HEK293T (cell line): ENCODE measurements around the gene SAV1.

Source experiments
- CTCF ChIA-PET: fragments of 350-600 bp; formaldehyde crosslinking; extraction: SDS; loops from one replicate; lab custom pipeline; 2021; ENCODE audit warnings: antibody characterized with exemption, inconsistent platforms; lab: Yijun Ruan, JAX
- POLR2A ChIA-PET: fragments of 350-600 bp; formaldehyde crosslinking; extraction: SDS; loops from one replicate; lab custom pipeline; 2020; ENCODE audit warnings: antibody characterized with exemption, inconsistent platforms; lab: Yijun Ruan, JAX
- DNase-seq: peaks from one replicate; pipeline ENCODE4 v3.0.0; 2012; ENCODE audit warnings: mixed read lengths; ENCODE audit errors: extremely low spot score
- ARNT ChIP-seq: fragments of 450-650 bp; IDR thresholded peaks from 2 replicates; pipeline ENCODE4 v1.6.1; 2017; ENCODE audit warnings: mild to moderate bottlenecking
- BHLHE40 ChIP-seq: fragments of 450-650 bp; IDR thresholded peaks from 2 replicates; pipeline ENCODE4 v1.6.1; 2016; ENCODE audit warnings: mild to moderate bottlenecking, moderate library complexity, borderline replicate concordance
- CTBP1 ChIP-seq: fragments of 450-650 bp; IDR thresholded peaks from 2 replicates; pipeline ENCODE4 v1.6.1; 2016; ENCODE audit warnings: borderline replicate concordance
- ELF4 ChIP-seq: fragments of 450-650 bp; IDR thresholded peaks from 2 replicates; pipeline ENCODE4 v1.6.1; 2017; ENCODE audit warnings: antibody characterized with exemption
- FOXA1 ChIP-seq: fragments of 450-650 bp; IDR thresholded peaks from 2 replicates; pipeline ENCODE4 v1.6.1; 2016; ENCODE audit warnings: mild to moderate bottlenecking
- FOXK2 ChIP-seq: fragments of 450-650 bp; IDR thresholded peaks from 2 replicates; pipeline ENCODE4 v1.6.1; 2016; ENCODE audit warnings: mild to moderate bottlenecking
- FOXM1 ChIP-seq: fragments of 450-650 bp; IDR thresholded peaks from 2 replicates; pipeline ENCODE4 v1.6.1; 2017; ENCODE audit warnings: mild to moderate bottlenecking, borderline replicate concordance
- HDGF ChIP-seq: fragments of 450-650 bp; IDR thresholded peaks from 2 replicates; pipeline ENCODE4 v1.6.1; 2017; ENCODE audit warnings: antibody characterized with exemption, borderline replicate concordance
- L3MBTL2 ChIP-seq: fragments of 450-650 bp; conservative IDR thresholded peaks from 2 replicates; pipeline ENCODE4 v1.6.1; 2016; ENCODE audit warnings: mild to moderate bottlenecking
- LEF1 ChIP-seq: fragments of 450-650 bp; IDR thresholded peaks from 2 replicates; pipeline ENCODE4 v1.6.1; 2017; ENCODE audit warnings: mild to moderate bottlenecking, borderline replicate concordance
- NFRKB ChIP-seq: fragments of 450-650 bp; IDR thresholded peaks from 2 replicates; pipeline ENCODE4 v1.6.1; 2016; ENCODE audit warnings: mild to moderate bottlenecking, moderate library complexity
- PKNOX1 ChIP-seq: fragments of 450-650 bp; IDR thresholded peaks from 2 replicates; pipeline ENCODE4 v1.6.1; 2016
- SP1 ChIP-seq: fragments of 450-650 bp; IDR thresholded peaks from 2 replicates; pipeline ENCODE4 v1.6.1; 2017
- SUZ12 ChIP-seq: fragments of 450-650 bp; IDR thresholded peaks from 2 replicates; pipeline ENCODE4 v1.6.1; 2016; ENCODE audit warnings: mild to moderate bottlenecking
- TARDBP ChIP-seq: fragments of 450-650 bp; IDR thresholded peaks from 2 replicates; pipeline ENCODE4 v1.6.1; 2016
- ZNF384 ChIP-seq: fragments of 450-650 bp; IDR thresholded peaks from 2 replicates; pipeline ENCODE4 v1.6.1; 2016

The SAV1 gene

GRCh38 chr14:50610465-50610864 lies 57.6 kb downstream of the SAV1 start:
- TF ChIP-seq HDGF (no peak), SUZ12 (no peak), FOXM1 (no peak), FOXA1 (no peak), NFRKB (no peak), FOXK2 (no peak), ELF4 (no peak), BHLHE40 (no peak)
- POLR2A ChIA-PET: no interaction called here
- no peak for DNase-seq
- CTCF ChIA-PET: no interaction called here

- DNase-seq: no peak
- CTCF ChIA-PET: no interaction called here
- TF ChIP-seq HDGF (no peak), ZNF384 (no peak), FOXA1 (no peak), FOXK2 (no peak), ARNT (no peak), LEF1 (no peak), FOXM1 (no peak), SP1 (no peak), L3MBTL2 (no peak), PKNOX1 (no peak), BHLHE40 (no peak), TARDBP (no peak), NFRKB (no peak), ELF4 (no peak), SUZ12 (no peak), CTBP1 (no peak)
- POLR2A ChIA-PET: no interaction called here
Measured at GRCh38 chr14:50608302-50608851, 59.7 kb downstream of the SAV1 start.

GRCh38 chr14:50607761-50608160 lies 60.3 kb downstream of the SAV1 start:
- no peak for TF ChIP-seq SP1
- TF ChIP-seq CTBP1: no peak
- no peak for TF ChIP-seq PKNOX1
- no peak for TF ChIP-seq FOXM1
- no peak for TF ChIP-seq ARNT
- TF ChIP-seq SUZ12: no peak
- no peak for TF ChIP-seq FOXA1
- no peak for TF ChIP-seq BHLHE40
- ChIA-PET CTCF (interaction anchor here (0.6 kb wide), 1 partner anchor 107 kb away, joined by 6 read pairs; no protein-coding TSS in a partner anchor), POLR2A (no interaction called here)
- no peak for DNase-seq

- TF ChIP-seq PKNOX1 (no peak), SP1 (no peak), ELF4 (no peak), SUZ12 (no peak), NFRKB (no peak), HDGF (no peak), CTBP1 (no peak), L3MBTL2 (no peak), FOXM1 (no peak), FOXA1 (no peak), LEF1 (no peak), TARDBP (no peak), ARNT (no peak), ZNF384 (no peak), BHLHE40 (no peak), FOXK2 (no peak)
- DNase-seq: no peak
- ChIA-PET POLR2A (no interaction called here), CTCF (interaction anchor here (0.6 to 0.7 kb wide), 2 partner anchors 108 to 167 kb away, joined by 3 to 6 read pairs; no protein-coding TSS in a partner anchor)
Measured at GRCh38 chr14:50607181-50607580, 60.9 kb downstream of the SAV1 start.

- TF ChIP-seq L3MBTL2 (no peak), NFRKB (no peak), SUZ12 (no peak), ARNT (no peak), FOXA1 (no peak), FOXK2 (no peak), SP1 (no peak), FOXM1 (no peak), TARDBP (no peak)
- ChIA-PET CTCF (interaction anchor here (0.7 kb wide), 1 partner anchor 168 kb away, joined by 3 read pairs; no protein-coding TSS in a partner anchor), POLR2A (no interaction called here)
- no peak for DNase-seq
Measured at GRCh38 chr14:50606468-50606867, 61.6 kb downstream of the SAV1 start.

GRCh38 chr14:50605766-50606165 lies 62.3 kb downstream of the SAV1 start:
- POLR2A ChIA-PET: no interaction called here
- CTCF ChIA-PET: no interaction called here
- no peak for DNase-seq
- TF ChIP-seq FOXK2 (no peak), SP1 (no peak), L3MBTL2 (no peak), ARNT (no peak), PKNOX1 (no peak), NFRKB (no peak), SUZ12 (no peak), LEF1 (no peak), ZNF384 (no peak), TARDBP (no peak), CTBP1 (no peak), ELF4 (no peak), FOXA1 (no peak), FOXM1 (no peak), HDGF (no peak), BHLHE40 (no peak)
